Measurements from ENCODE around the gene FOS. TPM values are rescaled to one million over a fixed set of nuclear protein-coding genes. Genes with fewer than 3 reads are reported as not detected.
"Not testable (repeated sequence)": the region's sequence is repeated elsewhere in the genome, so short reads cannot be mapped to it uniquely, and the experiment has no call there.

FOS gene
- total and polyA plus RNA-seq, 4 donors: 63.7 to 879 (median 131) TPM

- H3K9ac ChIP-seq (ENCODE audit: insufficient read depth in 1 of 2, low read length in 2 of 2): no peak overlapping the region
- no peak for ATAC-seq (ENCODE audit: insufficient read depth, low FRiP score)
- peaks cover 0 to 31% (median 7%) of the 10 kb centered on the region in 5 donors for H3K4me1 ChIP-seq (ENCODE audit: control insufficient read depth in 5 of 5, insufficient read depth in 5 of 5, low read length in 5 of 5)
- DNase-seq: no peak
- TF ChIP-seq CTCF (IDR thresholded peaks at IDR 0.05; ENCODE audit: control extremely low read depth, extremely low read depth): no peak
- peak overlapping the region in 1 of 2 donors; percentile 74 for H3K27ac ChIP-seq (ENCODE audit: low read depth in 1 of 2, low read length in 1 of 2)
- H3K4me3 ChIP-seq: no peak overlapping the region
- peaks cover 0 to 19% (median 10%) of the 10 kb centered on the region in 3 donors for H3K27me3 ChIP-seq (ENCODE audit: control insufficient read depth in 3 of 3, insufficient read depth in 3 of 3, low read length in 2 of 3)
- peaks cover 10 to 17% (median 11%) of the 10 kb centered on the region in 4 donors for H3K36me3 ChIP-seq (ENCODE audit: control insufficient read depth in 4 of 4, insufficient read depth in 4 of 4, low read length in 4 of 4)
- WGBS, 2 donors: 95% methylated on average over 1 of the region's 1 CpG
- H3K9me3 ChIP-seq (ENCODE audit: control insufficient read depth in 4 of 4, insufficient read depth in 3 of 4, low read length in 3 of 4): no peaks in the 10 kb centered on the region
These were observed 3.0 kb downstream of the FOS start for GRCh38 chr14:75281654-75282019.

- H3K4me3 ChIP-seq: no peak overlapping the region
- peaks cover 0 to 27% (median 7%) of the 10 kb centered on the region in 5 donors for H3K4me1 ChIP-seq (ENCODE audit: control insufficient read depth in 5 of 5, insufficient read depth in 5 of 5, low read length in 5 of 5)
- no peak overlapping the region for H3K27ac ChIP-seq (ENCODE audit: low read depth in 1 of 2, low read length in 1 of 2)
- DNase-seq (peak in 2 of 3 donors; percentile 54 to 80), ATAC-seq (ENCODE audit: insufficient read depth, low FRiP score) (no peak)
- TF ChIP-seq CTCF (IDR thresholded peaks at IDR 0.05; ENCODE audit: control extremely low read depth, extremely low read depth): no peak
- H3K27me3 ChIP-seq (ENCODE audit: control insufficient read depth in 3 of 3, insufficient read depth in 3 of 3, low read length in 2 of 3): peaks cover 0 to 19% (median 10%) of the 10 kb centered on the region in 3 donors
- H3K36me3 ChIP-seq (ENCODE audit: control insufficient read depth in 4 of 4, insufficient read depth in 4 of 4, low read length in 4 of 4): peaks cover 10 to 17% (median 11%) of the 10 kb centered on the region in 4 donors
- 94% methylated on average over 4 of the region's 4 CpGs for WGBS, 2 donors
- H3K9me3 ChIP-seq (ENCODE audit: control insufficient read depth in 4 of 4, insufficient read depth in 3 of 4, low read length in 3 of 4): no peaks in the 10 kb centered on the region
- no peak overlapping the region for H3K9ac ChIP-seq (ENCODE audit: insufficient read depth in 1 of 2, low read length in 2 of 2)
These were observed 3.5 kb downstream of the FOS start for GRCh38 chr14:75282170-75282554.

- peak in 2 of 3 donors; percentile 76 to 86 for DNase-seq
- H3K27ac ChIP-seq (ENCODE audit: low read depth in 1 of 2, low read length in 1 of 2); H3K9me3 ChIP-seq (ENCODE audit: control insufficient read depth in 4 of 4, insufficient read depth in 3 of 4, low read length in 3 of 4); H3K4me3 ChIP-seq; ATAC-seq (ENCODE audit: insufficient read depth, low FRiP score); H3K9ac ChIP-seq (ENCODE audit: insufficient read depth in 1 of 2, low read length in 2 of 2): not testable (repeated sequence)
- Histone ChIP-seq H3K36me3 (ENCODE audit: control insufficient read depth in 4 of 4, insufficient read depth in 4 of 4, low read length in 4 of 4) (peaks cover 10 to 17% (median 11%) of the 10 kb centered on the region in 4 donors), H3K4me1 (ENCODE audit: control insufficient read depth in 5 of 5, insufficient read depth in 5 of 5, low read length in 5 of 5) (peaks cover 0 to 22% (median 7%) of the 10 kb centered on the region in 5 donors), H3K27me3 (ENCODE audit: control insufficient read depth in 3 of 3, insufficient read depth in 3 of 3, low read length in 2 of 3) (peaks cover 0 to 19% (median 10%) of the 10 kb centered on the region in 3 donors)
- 74% methylated on average over 17 to 18 of the region's 18 CpGs for WGBS, 2 donors
These were observed 4.0 kb downstream of the FOS start for GRCh38 chr14:75282555-75283161.

GRCh38 chr14:75283162-75283832 is 4.7 kb downstream of the FOS start:
- Histone ChIP-seq H3K36me3 (ENCODE audit: control insufficient read depth in 4 of 4, insufficient read depth in 4 of 4, low read length in 4 of 4) (peaks cover 10 to 17% (median 11%) of the 10 kb centered on the region in 4 donors), H3K9me3 (ENCODE audit: control insufficient read depth in 4 of 4, insufficient read depth in 3 of 4, low read length in 3 of 4) (no peaks in the 10 kb centered on the region), H3K4me3 (no peak overlapping the region), H3K27ac (ENCODE audit: low read depth in 1 of 2, low read length in 1 of 2) (peak overlapping the region in 1 of 2 donors; percentile 85), H3K9ac (ENCODE audit: insufficient read depth in 1 of 2, low read length in 2 of 2) (no peak overlapping the region), H3K27me3 (ENCODE audit: control insufficient read depth in 3 of 3, insufficient read depth in 3 of 3, low read length in 2 of 3) (peaks cover 0 to 19% (median 10%) of the 10 kb centered on the region in 3 donors), H3K4me1 (ENCODE audit: control insufficient read depth in 5 of 5, insufficient read depth in 5 of 5, low read length in 5 of 5) (peaks cover 0 to 18% (median 3%) of the 10 kb centered on the region in 5 donors)
- no peak for TF ChIP-seq CTCF (IDR thresholded peaks at IDR 0.05; ENCODE audit: control extremely low read depth, extremely low read depth)
- WGBS, 2 donors: 35 to 55% methylated on average over 13 of the region's 13 CpGs
- ATAC-seq (ENCODE audit: insufficient read depth, low FRiP score) (peak; percentile 1), DNase-seq (peak; percentile 65 to 84 (median 80))
